H1 (cell line): ENCODE data around the gene C8B. TPM values are rescaled to one million over a fixed set of nuclear protein-coding genes. Genes with fewer than 3 reads are reported as not detected.

Experiments used
- CTCF ChIA-PET: fragments of 300-600 bp; sonication (Branson Sonifier 250); formaldehyde crosslinking; loops from one replicate; lab custom pipeline; 2021; ENCODE audit not compliant: partially characterized antibody; lab: Charles Lee
- POLR2A ChIA-PET: fragments of 300-600 bp; sonication (Branson Sonifier 250); formaldehyde crosslinking; loops from one replicate; lab custom pipeline; 2021; ENCODE audit warnings: inconsistent platforms; ENCODE audit not compliant: partially characterized antibody; lab: Charles Lee
- DNase-seq, 2 experiments: peaks; one replicate each; pipeline versions ENCODE4 v3.0.0 to v3.0.0-alpha.2; 2010 to 2022; ENCODE audit warnings: low spot score in 2 of 2, low read depth in 1 of 2, mixed read lengths in 1 of 2
- FAIRE-seq: peaks from 2 replicates; lab custom pipeline; 2011; peaks lifted over from hg19 to GRCh38; lab: Jason Lieb, UNC
- H2AFZ ChIP-seq: 2 replicates; pipeline ENCODE4 v1.8.1; 2012; ENCODE audit warnings: low read length, inconsistent platforms
- H2AK5ac ChIP-seq: 2 replicates; pipeline ENCODE4 v1.6.1; 2013; ENCODE audit warnings: low read depth, low read length
- H2BK120ac ChIP-seq: replicated peaks from 2 replicates; pipeline ENCODE3; 2013; ENCODE audit warnings: low read depth, low read length, inconsistent platforms
- H2BK12ac ChIP-seq: 2 replicates; pipeline ENCODE4 v1.6.1; 2013; ENCODE audit warnings: low read depth, low read length
- H2BK15ac ChIP-seq: 2 replicates; pipeline ENCODE4 v1.6.1; 2013; ENCODE audit warnings: low read length
- H2BK20ac ChIP-seq: 2 replicates; pipeline ENCODE4 v1.6.1; 2013; ENCODE audit warnings: low read length
- H2BK5ac ChIP-seq: 2 replicates; pipeline ENCODE4 v1.6.1; 2013; ENCODE audit warnings: low read depth, low read length
- H3K14ac ChIP-seq: 2 replicates; pipeline ENCODE4 v1.6.1; 2013; ENCODE audit warnings: inconsistent platforms; ENCODE audit not compliant: insufficient read length
- H3K18ac ChIP-seq: 2 replicates; pipeline ENCODE4 v1.6.1; 2013; ENCODE audit warnings: low read length; ENCODE audit errors: extremely low read depth
- H3K23ac ChIP-seq: 2 replicates; pipeline ENCODE4 v1.6.1; 2013; ENCODE audit warnings: inconsistent platforms; ENCODE audit not compliant: insufficient read length
- H3K23me2 ChIP-seq: 2 replicates; pipeline ENCODE4 v1.6.1; 2013; ENCODE audit warnings: low read depth, low read length
- H3K27ac ChIP-seq: 2 replicates; pipeline ENCODE4 v1.6.1; 2011; ENCODE audit warnings: low read depth, low read length, inconsistent platforms
- H3K27me3 ChIP-seq, 4 experiments: replicated peaks in 1 of 4; 1 replicate in 1 of 4; 2 replicates in 3 of 4; pipeline versions ENCODE4 v1.6.1 to v1.8.1; 2011 to 2013; ENCODE audit warnings: low read length in 3 of 4, mild to moderate bottlenecking in 3 of 4, inconsistent platforms in 2 of 4, mixed read lengths in 2 of 4, moderate library complexity in 1 of 4; ENCODE audit not compliant: control insufficient read depth in 3 of 4, insufficient read depth in 3 of 4; ENCODE audit errors: extremely low read depth in 1 of 4
- H3K36me3 ChIP-seq, 4 experiments: 2 replicates each; pipeline versions ENCODE4 v1.6.1 to v1.8.1; 2011 to 2013; ENCODE audit warnings: mild to moderate bottlenecking in 4 of 4, low read length in 3 of 4, moderate library complexity in 2 of 4, control low read depth in 1 of 4, inconsistent platforms in 1 of 4; ENCODE audit not compliant: insufficient read depth in 4 of 4, control insufficient read depth in 2 of 4
- H3K4ac ChIP-seq: replicated peaks from 2 replicates; pipeline ENCODE3; 2013; ENCODE audit warnings: low read length, low read depth, mixed read lengths, inconsistent platforms; ENCODE audit not compliant: insufficient read length
- H3K4me1 ChIP-seq, 4 experiments: replicated peaks in 1 of 4; 1 replicate in 1 of 4; 2 replicates in 3 of 4; pipeline versions ENCODE4 v1.6.1 to v1.8.1; 2011 to 2013; ENCODE audit warnings: low read length in 3 of 4, inconsistent platforms in 2 of 4, mixed read lengths in 1 of 4; ENCODE audit not compliant: insufficient read depth in 4 of 4, control insufficient read depth in 3 of 4
- H3K4me2 ChIP-seq, 2 experiments: 2 replicates each; pipeline versions ENCODE4 v1.6.1 to v1.8.1; 2011 to 2013; ENCODE audit warnings: low read depth in 2 of 2, low read length in 2 of 2, control low read depth in 1 of 2, inconsistent platforms in 1 of 2, mild to moderate bottlenecking in 1 of 2; ENCODE audit not compliant: insufficient read depth in 1 of 2
- H3K4me3 ChIP-seq, 4 experiments: fragments of 200-600, 300-600 bp in 1 of 4; sonication (generic), shearing (Covaris generic), sonication (Bioruptor Twin) in 1 of 4; 2 replicates each; pipeline versions ENCODE4 v1.5.1 to v1.8.1; 2011 to 2016; ENCODE audit warnings: low read length in 4 of 4, low read depth in 3 of 4, control low read depth in 2 of 4, inconsistent platforms in 2 of 4, mild to moderate bottlenecking in 2 of 4, mixed read lengths in 1 of 4, moderate library complexity in 1 of 4; ENCODE audit not compliant: insufficient read depth in 2 of 4; ENCODE audit errors: extremely low read depth in 1 of 4
- H3K56ac ChIP-seq: replicated peaks from 2 replicates; pipeline ENCODE3; 2013; ENCODE audit warnings: low read depth, mild to moderate bottlenecking, mixed read lengths, low read length, inconsistent platforms; ENCODE audit not compliant: insufficient read length
- H3K79me1 ChIP-seq: 2 replicates; pipeline ENCODE4 v1.6.1; 2013; ENCODE audit warnings: low read depth, low read length, control low read depth
- H3K79me2 ChIP-seq, 2 experiments: 2 replicates each; pipeline versions ENCODE4 v1.6.1 to v1.8.1; 2012 to 2013; ENCODE audit warnings: low read length in 2 of 2, mild to moderate bottlenecking in 2 of 2, inconsistent platforms in 1 of 2; ENCODE audit not compliant: insufficient read depth in 2 of 2, control insufficient read depth in 1 of 2
- H3K9ac ChIP-seq, 4 experiments: replicated peaks in 1 of 4; 1 replicate in 1 of 4; 2 replicates in 3 of 4; pipeline versions ENCODE4 v1.6.1 to v1.8.1; 2011 to 2013; ENCODE audit warnings: low read depth in 3 of 4, low read length in 3 of 4, control low read depth in 2 of 4, mild to moderate bottlenecking in 2 of 4, moderate library complexity in 2 of 4, inconsistent platforms in 1 of 4; ENCODE audit errors: extremely low read depth in 1 of 4
- H3K9me3 ChIP-seq, 2 experiments: 2 replicates each; pipeline versions ENCODE4 v1.6.1 to v1.8.1; 2012 to 2013; ENCODE audit warnings: mild to moderate bottlenecking in 2 of 2, moderate library complexity in 2 of 2, control low read depth in 1 of 2, inconsistent platforms in 1 of 2, low read depth in 1 of 2, low read length in 1 of 2, mixed read lengths in 1 of 2; ENCODE audit not compliant: insufficient read depth in 2 of 2
- H4K20me1 ChIP-seq, 2 experiments: replicated peaks in 1 of 2; 2 replicates each; pipeline versions ENCODE3 to v1.8.1; 2011 to 2013; ENCODE audit warnings: inconsistent platforms in 2 of 2, low read length in 2 of 2, mild to moderate bottlenecking in 1 of 2; ENCODE audit not compliant: insufficient read depth in 2 of 2, control insufficient read depth in 1 of 2
- H4K5ac ChIP-seq: 2 replicates; pipeline ENCODE4 v1.6.1; 2013; ENCODE audit warnings: low read length, low read depth, mixed read lengths, inconsistent platforms; ENCODE audit not compliant: insufficient read length
- H4K8ac ChIP-seq: 2 replicates; pipeline ENCODE4 v1.8.0; 2013; ENCODE audit warnings: mild to moderate bottlenecking, moderate library complexity, low read length, inconsistent platforms; ENCODE audit not compliant: insufficient read depth; ENCODE audit errors: extremely low read depth
- H4K91ac ChIP-seq: replicated peaks from 2 replicates; pipeline ENCODE3; 2013; ENCODE audit warnings: low read length, mixed read lengths, inconsistent platforms; ENCODE audit not compliant: insufficient read length
- FOSL1 ChIP-seq: IDR thresholded peaks from 2 replicates; pipeline ENCODE4 v1.6.1; 2011; ENCODE audit warnings: mild to moderate bottlenecking, low read depth, low read length, moderate library complexity; ENCODE audit not compliant: insufficient read depth
- GABPA ChIP-seq: IDR thresholded peaks from 2 replicates; pipeline ENCODE4 v1.6.1; 2011; ENCODE audit warnings: mild to moderate bottlenecking, low read length, moderate library complexity, borderline replicate concordance; ENCODE audit not compliant: insufficient read depth
- GTF2F1 ChIP-seq: IDR thresholded peaks from 2 replicates; pipeline ENCODE4 v1.6.1; 2012; ENCODE audit warnings: low read depth, low read length, improper control_type of control experiment, borderline replicate concordance
- JUND ChIP-seq: IDR thresholded peaks from 2 replicates; pipeline ENCODE4 v1.6.1; 2011; ENCODE audit warnings: mild to moderate bottlenecking, improper control_type of control experiment, low read length
- KDM5A ChIP-seq: fragments of 200-600 bp; IDR thresholded peaks from 2 replicates; pipeline ENCODE4 v1.7.1; 2012; ENCODE audit warnings: mild to moderate bottlenecking, low read length, inconsistent platforms, mixed read lengths
- MAFK ChIP-seq: IDR thresholded peaks from 2 replicates; pipeline ENCODE4 v1.6.1; 2012; ENCODE audit warnings: low read depth, mild to moderate bottlenecking, improper control_type of control experiment, low read length
- NRF1 ChIP-seq: IDR thresholded peaks from 2 replicates; pipeline ENCODE4 v1.6.1; 2011; ENCODE audit warnings: mild to moderate bottlenecking, low read depth, low read length, improper control_type of control experiment
- PHF8 ChIP-seq: fragments of 200-600 bp; sonication (generic); conservative IDR thresholded peaks from 2 replicates; pipeline ENCODE4 v1.7.1; 2012; ENCODE audit warnings: low read depth, mild to moderate bottlenecking, inconsistent platforms, low read length, moderate library complexity
- POLR2AphosphoS5 ChIP-seq: IDR thresholded peaks from 2 replicates; pipeline ENCODE4 v1.6.1; 2011; ENCODE audit warnings: low read depth, low read length
- RNF2 ChIP-seq: fragments of 200-900, 300-1000 bp; sonication (generic); IDR thresholded peaks from 2 replicates; pipeline ENCODE4 v1.7.1; 2016; ENCODE audit warnings: borderline replicate concordance, low read depth, mild to moderate bottlenecking, antibody characterized with exemption, low read length; ENCODE audit not compliant: poor library complexity, severe bottlenecking; ENCODE audit errors: missing control alignments
- SIN3A ChIP-seq, 2 experiments: IDR thresholded peaks in 1 of 2; conservative IDR thresholded peaks in 1 of 2; 2 replicates each; pipeline ENCODE4 v1.6.1; 2011 to 2012; ENCODE audit warnings: low read length in 2 of 2, improper control_type of control experiment in 1 of 2, low read depth in 1 of 2, mild to moderate bottlenecking in 1 of 2
- SIRT6 ChIP-seq: IDR thresholded peaks from one replicate; pipeline ENCODE4 v1.7.1; 2012; ENCODE audit warnings: low read length, inconsistent platforms
- SIX5 ChIP-seq: IDR thresholded peaks from 2 replicates; pipeline ENCODE4 v1.6.1; 2011; ENCODE audit warnings: mild to moderate bottlenecking, low read depth, low read length
- SP4 ChIP-seq: IDR thresholded peaks from 2 replicates; pipeline ENCODE4 v1.6.1; 2012; ENCODE audit warnings: low read length, inconsistent platforms
- SRF ChIP-seq: IDR thresholded peaks from 2 replicates; pipeline ENCODE4 v1.6.1; 2011; ENCODE audit warnings: mild to moderate bottlenecking, low read depth, low read length, moderate library complexity
- YY1 ChIP-seq: IDR thresholded peaks from 2 replicates; pipeline ENCODE4 v1.6.1; 2011; ENCODE audit warnings: low read depth, mild to moderate bottlenecking, low read length
- WGBS, 2 experiments: shearing (Covaris generic) in 1 of 2; methylation state at CpG; one replicate each; pipeline versions ENCODE4 v1.1.6 to v1.1.7; 2013 to 2015; ENCODE audit warnings: low lambda C conversion rate in 2 of 2, mixed read lengths in 2 of 2, inconsistent platforms in 1 of 2, low coverage in 1 of 2, missing lambda C conversion rate in 1 of 2; ENCODE audit not compliant: insufficient replicate concordance in 2 of 2, insufficient coverage in 1 of 2, insufficient read length in 1 of 2; ENCODE audit errors: extremely low coverage in 1 of 2, missing lambda C conversion rate in 1 of 2; 5-methylcytosine and 5-hydroxymethylcytosine counted together
- polyA plus RNA-seq, 7 experiments: library from polyadenylated mRNA; depleted of rRNA in 3 of 7; stranded (reverse) in 5 of 7; unstranded in 2 of 7; fragments of >200 nt in 5 of 7; fragments of 200-250 nt in 2 of 7; gene quantifications; 1 replicate in 5 of 7; 2 replicates in 1 of 7; 4 replicates in 1 of 7; pipeline versions ENCODE4 v1.2.1 to v1.2.3, GENCODE V29; 2011 to 2013; ENCODE audit warnings: missing spikeins in 2 of 7, mixed read lengths in 2 of 7
- total RNA-seq: library from RNA; stranded (reverse); fragmentation: NEBNext Ultra II Directional; extraction: Animal tissue kit (Norgen Biotek cat#: 25700); gene quantifications from 2 replicates; pipeline ENCODE4 v1.2.1, GENCODE V29; 2021

C8B gene
- total and polyA plus RNA-seq, 2 of the 8 experiments (the other 6 are each of a cell fraction or from before 2014, with no cell fraction given) = not detected

- Histone ChIP-seq H2BK120ac (no peak overlapping the region), H3K4me2 (no peak overlapping the region), H3K4me1 (no peaks in the 10 kb centered on the region), H3K27me3 (no peaks in the 10 kb centered on the region), H3K4me3 (no peak overlapping the region), H3K23me2 (no peaks in the 10 kb centered on the region), H3K14ac (no peak overlapping the region), H3K79me2 (no peaks in the 10 kb centered on the region; a peak in 1 of 4 replicates), H4K5ac (no peak overlapping the region), H3K9me3 (no peaks in the 10 kb centered on the region), H4K20me1 (peaks cover 0 to 3% of the 10 kb centered on the region in 2 experiments), H4K8ac (no peak overlapping the region), H3K56ac (no peak overlapping the region), H3K18ac (no peak overlapping the region), H2BK12ac (no peak overlapping the region), H3K4ac (no peak overlapping the region), H3K79me1 (no peaks in the 10 kb centered on the region), H2AK5ac (no peak overlapping the region), H3K36me3 (no peaks in the 10 kb centered on the region), H2BK15ac (no peak overlapping the region), H2BK5ac (no peak overlapping the region), H3K9ac (no peak overlapping the region), H2AFZ (no peak overlapping the region), H3K27ac (no peak overlapping the region), H3K23ac (no peak overlapping the region), H4K91ac (no peak overlapping the region), H2BK20ac (no peak overlapping the region)
- ChIA-PET CTCF (no interaction called here), POLR2A (no interaction called here)
- WGBS, 2 experiments = 88% methylated on average over 13 of the region's 15 CpGs; no CpG with 5 or more reads in 1 of the 2 experiments
- FAIRE-seq (no peak), DNase-seq (no peak)
- TF ChIP-seq SRF (no peak), NRF1 (no peak), SIRT6 (no peak), GABPA (no peak), POLR2AphosphoS5 (no peak), PHF8 (no peak), KDM5A (no peak), FOSL1 (no peak), SIN3A (conservative IDR thresholded peaks at IDR 0.05 in 1 of 2, IDR thresholded peaks at IDR 0.05 in 1 of 2; ENCODE audit: low read depth in 1 of 2, low read length in 2 of 2) (no peak), YY1 (no peak), MAFK (no peak), GTF2F1 (no peak), SIX5 (no peak), JUND (no peak), SP4 (no peak), RNF2 (no peak)
Observed at GRCh38 chr1:57015071-57015470, 49.3 kb upstream of the C8B start.
